ENCODE measurements around the gene CSNK2B.

Gene CSNK2B

DNA sequence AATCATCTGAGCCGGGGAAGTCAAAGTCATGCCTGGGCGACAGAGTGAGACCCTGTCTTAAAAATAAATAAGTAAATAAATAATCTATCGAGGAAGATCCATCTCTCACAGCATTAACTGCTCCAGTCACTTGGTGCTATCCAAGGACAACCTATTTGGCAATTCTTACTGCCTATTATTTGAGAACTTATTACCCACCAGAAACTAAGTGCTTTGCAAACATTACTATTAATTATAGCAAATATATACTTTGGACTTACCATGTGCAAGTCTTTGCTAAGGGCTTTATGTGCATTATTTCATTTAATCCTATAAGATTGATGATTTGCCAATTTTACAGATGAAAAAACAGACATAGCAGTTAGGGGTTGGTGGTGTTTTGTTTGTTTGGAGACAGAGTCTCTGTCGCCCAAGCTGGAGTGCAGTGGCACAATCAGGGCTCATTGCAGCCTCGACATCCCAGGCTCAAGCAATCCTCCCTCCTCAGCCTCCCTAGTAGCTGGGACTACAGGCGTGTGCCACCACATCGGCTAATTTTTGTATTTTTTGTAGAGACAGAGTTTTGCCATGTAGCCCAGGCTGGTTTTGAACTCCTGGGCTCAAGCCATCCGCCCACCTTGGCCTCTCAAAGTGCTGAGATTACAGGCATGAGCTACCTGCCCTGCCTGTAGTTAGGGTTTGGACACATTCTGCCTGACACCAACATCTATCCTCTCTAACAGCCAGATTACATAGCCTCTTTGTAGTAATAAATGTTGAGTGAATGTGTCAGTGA, 11.1 kb upstream of the CSNK2B start:
- TF ChIP-seq, protein P1, sequence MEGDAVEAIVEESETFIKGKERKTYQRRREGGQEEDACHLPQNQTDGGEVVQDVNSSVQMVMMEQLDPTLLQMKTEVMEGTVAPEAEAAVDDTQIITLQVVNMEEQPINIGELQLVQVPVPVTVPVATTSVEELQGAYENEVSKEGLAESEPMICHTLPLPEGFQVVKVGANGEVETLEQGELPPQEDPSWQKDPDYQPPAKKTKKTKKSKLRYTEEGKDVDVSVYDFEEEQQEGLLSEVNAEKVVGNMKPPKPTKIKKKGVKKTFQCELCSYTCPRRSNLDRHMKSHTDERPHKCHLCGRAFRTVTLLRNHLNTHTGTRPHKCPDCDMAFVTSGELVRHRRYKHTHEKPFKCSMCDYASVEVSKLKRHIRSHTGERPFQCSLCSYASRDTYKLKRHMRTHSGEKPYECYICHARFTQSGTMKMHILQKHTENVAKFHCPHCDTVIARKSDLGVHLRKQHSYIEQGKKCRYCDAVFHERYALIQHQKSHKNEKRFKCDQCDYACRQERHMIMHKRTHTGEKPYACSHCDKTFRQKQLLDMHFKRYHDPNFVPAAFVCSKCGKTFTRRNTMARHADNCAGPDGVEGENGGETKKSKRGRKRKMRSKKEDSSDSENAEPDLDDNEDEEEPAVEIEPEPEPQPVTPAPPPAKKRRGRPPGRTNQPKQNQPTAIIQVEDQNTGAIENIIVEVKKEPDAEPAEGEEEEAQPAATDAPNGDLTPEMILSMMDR (IDR thresholded peaks at IDR 0.05; ENCODE audit: control extremely low read depth, extremely low read depth, low read depth, missing control alignments), result no peak
- CTCF ChIA-PET, result interaction anchor here (0.8 to 3.3 kb wide), 7 partner anchors 8 to 104 kb away, joined by 3 to 27 read pairs (median 4); partner anchors contain the start of gene GPANK1
- no peak for DNase-seq (ENCODE audit: extremely low spot score)
- POLR2A ChIA-PET, result interaction anchor here (1.4 kb wide), 2 partner anchors 10 to 12 kb away, joined by 3 to 9 read pairs; partner anchors contain the start of gene GPANK1

- ChIA-PET CTCF (interaction anchor here (0.8 to 1.9 kb wide), 5 partner anchors 8 to 105 kb away, joined by 3 to 7 read pairs (median 4); partner anchors contain the start of gene GPANK1), POLR2A (interaction anchor here (1.2 to 1.4 kb wide), 2 partner anchors 9 to 10 kb away, joined by 3 to 9 read pairs; partner anchors contain the start of genes CSNK2B and GPANK1)
- no peak for DNase-seq (ENCODE audit: extremely low spot score)
- TF ChIP-seq, protein P1 (IDR thresholded peaks at IDR 0.05; ENCODE audit: control extremely low read depth, extremely low read depth, low read depth, missing control alignments), result no peak
These were observed 10.3 kb upstream of the CSNK2B start, which contains the start of gene APOM for GRCh38 chr6:31655349-31656237. TSS of gene APOM (plus strand) at chr6:31655894. CDS start at chr6:31655967, 73 bp downstream.

GRCh38 chr6:31657406-31658157, 8.3 kb upstream of the CSNK2B start:
- CTCF ChIA-PET, result interaction anchor here (0.9 to 1.6 kb wide), 2 partner anchors 60 to 64 kb away, joined by 3 to 5 read pairs; partner anchors contain the start of gene NCR3
- TF ChIP-seq, protein P1 (IDR thresholded peaks at IDR 0.05; ENCODE audit: control extremely low read depth, extremely low read depth, low read depth, missing control alignments), result no peak
- no peak for DNase-seq (ENCODE audit: extremely low spot score)
- POLR2A ChIA-PET, result no interaction called here

DNA sequence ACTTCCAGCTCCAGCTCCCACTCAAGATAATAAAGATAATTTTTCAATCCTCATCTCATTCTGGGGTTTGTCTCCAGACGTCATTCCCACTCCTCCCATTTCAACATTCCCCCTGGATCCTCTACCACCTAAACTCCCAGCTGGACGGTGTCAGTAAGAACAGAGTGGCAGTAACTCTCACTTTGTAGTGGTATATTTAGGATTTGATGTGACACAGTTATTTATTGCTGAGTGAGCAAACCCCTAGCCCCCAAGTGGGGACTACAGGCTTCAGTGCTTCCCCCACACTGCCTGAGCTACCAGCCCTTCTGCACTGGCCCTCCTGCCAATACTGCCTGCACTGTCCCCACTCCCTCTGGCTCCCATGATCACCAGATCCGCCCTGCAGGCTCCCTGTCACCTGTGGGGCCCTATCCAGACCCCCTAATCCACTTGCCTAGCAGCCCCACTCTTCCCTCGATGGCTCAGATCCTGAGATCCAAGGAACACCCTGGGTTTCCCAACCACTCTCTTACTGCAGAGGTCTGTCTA, 7.7 kb upstream of the CSNK2B start:
- no peak for DNase-seq (ENCODE audit: extremely low spot score)
- ChIA-PET CTCF (interaction anchor here (0.9 to 1.6 kb wide), 2 partner anchors 60 to 65 kb away, joined by 3 to 5 read pairs; partner anchors contain the start of gene NCR3), POLR2A (no interaction called here)
- TF ChIP-seq, protein P1 (IDR thresholded peaks at IDR 0.05; ENCODE audit: control extremely low read depth, extremely low read depth, low read depth, missing control alignments), result no peak

- TF ChIP-seq, protein P1 (IDR thresholded peaks at IDR 0.05; ENCODE audit: control extremely low read depth, extremely low read depth, low read depth, missing control alignments), result no peak
- ChIA-PET POLR2A (no interaction called here), CTCF (no interaction called here)
- no peak for DNase-seq (ENCODE audit: extremely low spot score)
These were observed 6.8 kb upstream of the CSNK2B start for GRCh38 chr6:31658983-31659648.

Measured in GM10248 (cell line).